HepG2 (cell line): ENCODE measurements around the gene CERS5. TPM values are rescaled to one million over a fixed set of nuclear protein-coding genes. Genes with fewer than 3 reads are reported as not detected.
A peak's percentile ranks its signal among the peaks of the same experiment; 100 is the strongest.

Source experiments
- CENPT ChIP-seq: sonication (generic); formaldehyde crosslinking; IDR thresholded peaks from 2 replicates; pipeline ENCODE4 v1.8.0; 2022; ENCODE audit warnings: low read depth, mild to moderate bottlenecking, moderate library complexity, missing genetic modification reagents
- DBP ChIP-seq: sonication (generic); formaldehyde crosslinking; IDR thresholded peaks from 2 replicates; pipeline ENCODE4 v1.4.0; 2020; ENCODE audit warnings: missing genetic modification reagents; ENCODE audit errors: not compliant biosample characterization
- DMAP1 ChIP-seq: IDR thresholded peaks from 2 replicates; pipeline ENCODE4 v1.6.1; 2016
- ELF1 ChIP-seq: sonication (generic); formaldehyde crosslinking; IDR thresholded peaks from 2 replicates; pipeline ENCODE4 v1.4.0; 2020; ENCODE audit warnings: missing genetic modification reagents
- HBP1 ChIP-seq: IDR thresholded peaks from 2 replicates; pipeline ENCODE4 v1.6.1; 2016; ENCODE audit warnings: low read depth, control low read depth
- HDAC1 ChIP-seq: sonication (generic); formaldehyde crosslinking; IDR thresholded peaks from 2 replicates; pipeline ENCODE4 v1.5.1; 2020; ENCODE audit warnings: mild to moderate bottlenecking, missing genetic modification reagents
- HNF4G ChIP-seq, 2 experiments: sonication (generic) in 1 of 2; formaldehyde crosslinking in 1 of 2; IDR thresholded peaks; 2 replicates each; pipeline versions ENCODE4 v1.4.0 to v1.6.1; 2011 to 2020; ENCODE audit warnings: borderline replicate concordance in 2 of 2, low read depth in 2 of 2, mild to moderate bottlenecking in 2 of 2, low read length in 1 of 2, missing genetic modification reagents in 1 of 2, moderate library complexity in 1 of 2
- HNRNPK ChIP-seq: fragments of 200-400 bp; formaldehyde crosslinking; IDR thresholded peaks from 2 replicates; pipeline ENCODE4 v1.6.1; 2018; ENCODE audit warnings: low read length, low read depth, moderate library complexity, mild to moderate bottlenecking; ENCODE audit not compliant: poor library complexity, severe bottlenecking
- HNRNPL ChIP-seq: fragments of 200-400 bp; formaldehyde crosslinking; IDR thresholded peaks from 2 replicates; pipeline ENCODE4 v1.6.1; 2017; ENCODE audit warnings: mild to moderate bottlenecking, low read depth, low read length
- RERE ChIP-seq: IDR thresholded peaks from 2 replicates; pipeline ENCODE4 v1.6.1; 2016; ENCODE audit warnings: low read depth, missing genetic modification reagents, missing compliant biosample characterization
- TFAP4 ChIP-seq: sonication (generic); IDR thresholded peaks from 2 replicates; pipeline ENCODE4 v1.6.1; 2016; ENCODE audit warnings: low read depth, borderline replicate concordance
- ZSCAN20 ChIP-seq: sonication (generic); formaldehyde crosslinking; IDR thresholded peaks from 2 replicates; pipeline ENCODE4 v1.4.0; 2020; ENCODE audit warnings: missing genetic modification reagents, mild to moderate bottlenecking, borderline replicate concordance
- polyA plus RNA-seq, 8 experiments: library from polyadenylated mRNA; depleted of rRNA in 3 of 8; stranded (reverse) in 7 of 8; unstranded in 1 of 8; fragments of >200 nt; fragmentation: Illumina TruSeq in 4 of 8; extraction: Trizol in 4 of 8; gene quantifications; 2 replicates each; pipeline versions ENCODE4 v1.2.1 to v1.2.3, GENCODE V29; 2011 to 2016; ENCODE audit warnings: low read depth in 4 of 8, missing spikeins in 1 of 8, mixed read lengths in 1 of 8; ENCODE audit not compliant: insufficient read depth in 1 of 8
- total RNA-seq, 5 experiments: library from RNA; depleted of rRNA; stranded (reverse); fragments of >200 nt; fragmentation: Illumina TruSeq; extraction: Trizol; gene quantifications; 2 replicates each; pipeline ENCODE4 v1.2.3, GENCODE V29; 2016; ENCODE audit warnings: low read depth in 1 of 5

Gene CERS5
- total and polyA plus RNA-seq, 2 of the 13 experiments (the other 11 are each of a cell fraction or from before 2014, with no cell fraction given) = 22.3 to 48.8 TPM

- TF ChIP-seq DBP (CRISPR knock-in tag) = no peak
- TF ChIP-seq CENPT (CRISPR knock-in tag) = no peak
- 0 out of 2 replicates have a peak, but pooled peaks have one; percentile 10 for TF ChIP-seq ELF1 (CRISPR knock-in tag)
- TF ChIP-seq RERE = no peak
- TF ChIP-seq DMAP1 (CRISPR knock-in tag) = peak; percentile 41; the same call in 1 of the 2 replicates
- TF ChIP-seq HBP1 (CRISPR knock-in tag) = 0 out of 2 replicates have a peak, but pooled peaks have one; percentile 49
- no peak for TF ChIP-seq HNRNPK
- 0 out of 2 replicates have a peak, but pooled peaks have one; percentile 34 for TF ChIP-seq HNRNPL
- TF ChIP-seq ZSCAN20 (CRISPR knock-in tag) = no peak
- 0 out of 2 replicates have a peak, but pooled peaks have one; percentile 26 for TF ChIP-seq TFAP4
- peak; percentile 68; the same call in 1 of the 2 replicates for TF ChIP-seq HNF4G (IDR thresholded peaks at IDR 0.05; ENCODE audit: borderline replicate concordance, low read depth, low read length)
- TF ChIP-seq HNF4G (CRISPR knock-in tag; IDR thresholded peaks at IDR 0.05; ENCODE audit: borderline replicate concordance, low read depth) = no peak
- TF ChIP-seq HDAC1 (CRISPR knock-in tag) = 0 out of 2 replicates have a peak, but pooled peaks have one; percentile 31
Measured at GRCh38 chr12:50104417-50105366, 62.5 kb downstream of the CERS5 start (continued).
